K562 (cell line): Measurements from ENCODE around the gene FOSL2. TPM values are rescaled to one million over a fixed set of nuclear protein-coding genes. Genes with fewer than 3 reads are reported as not detected.
A peak's percentile ranks its signal among the peaks of the same experiment; 100 is the strongest.

Experiments used
- DIDO1 ChIP-seq: fragments of 450-650 bp; IDR thresholded peaks from 2 replicates; pipeline ENCODE4 v1.6.1; 2016; ENCODE audit warnings: low read depth, missing biosample characterization, missing genetic modification characterization
- ETV6 ChIP-seq, 3 experiments: fragments of 150-350 bp in 1 of 3; sonication (generic) in 1 of 3; formaldehyde crosslinking in 1 of 3; IDR thresholded peaks; 2 replicates each; pipeline versions ENCODE4 v1.6.1 to v1.8.0; 2014 to 2022; ENCODE audit warnings: borderline replicate concordance in 2 of 3, low read depth in 2 of 3, antibody characterized with exemption in 1 of 3, low read length in 1 of 3, mild to moderate bottlenecking in 1 of 3, missing genetic modification reagents in 1 of 3
- GATAD2A ChIP-seq: fragments of 450-650 bp; IDR thresholded peaks from 2 replicates; pipeline ENCODE4 v1.6.1; 2017
- GTF2E2 ChIP-seq: fragments of 200-800 bp; sonication (Bioruptor generic); IDR thresholded peaks from 2 replicates; pipeline ENCODE4 v1.6.1; 2016; ENCODE audit warnings: missing genetic modification characterization, missing compliant biosample characterization
- HLTF ChIP-seq: fragments of 450-650 bp; IDR thresholded peaks from 2 replicates; pipeline ENCODE4 v1.6.1; 2016
- MYC ChIP-seq, 2 experiments: fragments of 250-450 bp in 1 of 2; sonication (Bioruptor Pico) in 1 of 2; IDR thresholded peaks; 2 replicates each; pipeline versions ENCODE4 v1.5.1 to v1.6.1; 2012 to 2021; ENCODE audit warnings: low read depth in 2 of 2, borderline replicate concordance in 1 of 2, improper control_type of control experiment in 1 of 2, low read length in 1 of 2, mild to moderate bottlenecking in 1 of 2, moderate library complexity in 1 of 2
- POLR2H ChIP-seq: IDR thresholded peaks from 2 replicates; pipeline ENCODE4 v1.6.1; 2016; ENCODE audit warnings: missing genetic modification characterization, low read depth, mild to moderate bottlenecking, control low read depth, missing compliant biosample characterization, moderate library complexity
- SPI1 ChIP-seq: IDR thresholded peaks from 2 replicates; pipeline ENCODE4 v1.6.1; 2011; ENCODE audit warnings: low read depth, low read length, control low read depth, borderline replicate concordance
- SREBF1 ChIP-seq: fragments of 150-350 bp; IDR thresholded peaks from 2 replicates; pipeline ENCODE4 v1.6.1; 2014; ENCODE audit warnings: antibody characterized with exemption, low read depth, low read length, borderline replicate concordance
- TAF9B ChIP-seq: fragments of 450-650 bp; IDR thresholded peaks from 2 replicates; pipeline ENCODE4 v1.6.1; 2018; ENCODE audit warnings: mild to moderate bottlenecking; ENCODE audit not compliant: partially characterized antibody
- ZBTB17 ChIP-seq: fragments of 450-650 bp; formaldehyde crosslinking; IDR thresholded peaks from 2 replicates; pipeline ENCODE4 v1.4.0; 2020; ENCODE audit warnings: mild to moderate bottlenecking
- ZFX ChIP-seq: sonication (generic); formaldehyde crosslinking; IDR thresholded peaks from 2 replicates; pipeline ENCODE4 v1.8.0; 2022; ENCODE audit warnings: mild to moderate bottlenecking, missing genetic modification reagents, moderate library complexity
- polyA plus RNA-seq, 8 experiments: library from polyadenylated mRNA; depleted of rRNA in 4 of 8; stranded (reverse) in 5 of 8; unstranded in 3 of 8; fragments of >200 nt; fragmentation: Nextera tagmentation in 2 of 8; fragmentation: Illumina TruSeq in 1 of 8; extraction: Ambion mirVana in 2 of 8; extraction: Trizol in 1 of 8; gene quantifications; 2 replicates each; pipeline versions ENCODE4 v1.2.1 to v1.2.3, GENCODE V29; 2011 to 2014; ENCODE audit warnings: inconsistent platforms in 1 of 8, missing spikeins in 1 of 8
- total RNA-seq, 7 experiments: library from RNA; depleted of rRNA in 6 of 7; stranded (reverse); fragments of >200 nt in 6 of 7; fragmentation: Illumina TruSeq in 2 of 7; extraction: Trizol in 2 of 7; gene quantifications; 2 replicates each; pipeline versions ENCODE4 v1.2.1 to v1.2.3, GENCODE V29; 2011 to 2021; ENCODE audit warnings: low replicate concordance in 1 of 7
- TF ChIP-seq, protein P1 (sequence below), 2 experiments: fragments of 450-650 bp; formaldehyde crosslinking in 1 of 2; IDR thresholded peaks; 2 replicates each; pipeline versions ENCODE4 v1.4.0 to v1.6.1; 2014 to 2020; ENCODE audit warnings: mild to moderate bottlenecking in 2 of 2, borderline replicate concordance in 1 of 2, low read depth in 1 of 2
- TF ChIP-seq, protein P2 (sequence below): fragments of 450-650 bp; IDR thresholded peaks from 2 replicates; pipeline ENCODE4 v1.6.1; 2016
- TF ChIP-seq, protein P3 (sequence below): fragments of 450-650 bp; IDR thresholded peaks from 2 replicates; pipeline ENCODE4 v1.6.1; 2017; ENCODE audit warnings: antibody characterized with exemption

The FOSL2 gene
- total and polyA plus RNA-seq, 9 of the 15 experiments (the other 6 are each of a cell fraction or from before 2014, with no cell fraction given), result 0.04 to 2.9 (median 0.80) TPM

DNA sequence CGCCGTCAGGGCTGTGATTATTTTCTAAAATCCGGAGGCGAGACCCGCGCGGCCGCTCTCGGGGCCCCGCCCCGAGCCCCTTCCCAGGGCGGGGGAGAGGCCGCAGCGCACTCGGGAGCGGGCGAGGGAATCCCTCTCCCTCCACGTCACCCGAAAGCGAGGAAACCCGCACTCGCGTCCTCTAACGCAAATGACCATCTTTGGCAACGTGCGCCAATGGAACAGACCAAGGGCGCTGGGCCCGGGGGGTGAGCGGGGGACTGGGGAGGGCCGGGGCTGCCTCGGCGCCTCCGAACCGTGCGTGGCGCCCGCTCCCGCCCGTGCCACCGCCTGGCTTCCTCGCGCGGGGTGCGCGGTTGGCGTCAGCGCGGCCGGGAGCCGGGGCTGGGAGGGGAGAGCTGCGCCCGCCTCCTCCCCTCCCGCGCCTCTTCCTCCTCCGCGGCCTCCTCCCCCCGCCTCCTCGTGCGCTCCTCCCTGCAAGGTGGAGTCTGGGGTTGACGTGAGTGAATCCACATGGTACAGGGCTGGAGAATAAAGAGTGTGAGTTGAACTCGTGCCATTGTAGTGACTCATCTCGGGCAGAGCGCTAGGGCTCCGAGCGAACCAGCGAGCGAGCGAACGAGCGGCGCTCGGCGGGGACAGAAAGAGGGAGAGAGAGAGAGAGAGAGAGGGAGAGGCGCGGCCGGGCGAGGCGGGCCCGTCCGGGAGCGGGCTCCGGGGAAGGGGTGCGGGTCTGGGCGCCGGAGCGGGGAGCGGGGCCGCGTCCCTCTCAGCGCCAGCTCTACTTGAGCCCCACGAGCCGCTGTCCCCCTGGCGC lies at the start of gene FOSL2 (continued):
- TF ChIP-seq ZFX (peak; percentile 53), GTF2E2 (peak; percentile 91), SREBF1 (no peak), POLR2H (tag) (peak; percentile 58; the same call in 1 of the 2 replicates), MYC (IDR thresholded peaks at IDR 0.05; ENCODE audit: low read depth, low read length) (peak; percentile 92), MYC (CRISPR knock-in tag; IDR thresholded peaks at IDR 0.05; ENCODE audit: borderline replicate concordance, low read depth) (no peak), GATAD2A (no peak), SPI1 (0 out of 2 replicates have a peak, but pooled peaks have one; percentile 12), HLTF (peak; percentile 55; the same call in 1 of the 2 replicates), TAF9B (peak; percentile 49), ETV6 (IDR thresholded peaks at IDR 0.05; ENCODE audit: borderline replicate concordance in 1 of 2, low read depth in 2 of 2, low read length in 1 of 2) (no peak), ETV6 (CRISPR knock-in tag; IDR thresholded peaks at IDR 0.05; ENCODE audit: borderline replicate concordance) (no peak), DIDO1 (tag) (no peak), ZBTB17 (CRISPR knock-in tag) (peak; percentile 25; the same call in 1 of the 2 replicates)
- TF ChIP-seq, protein P1, sequence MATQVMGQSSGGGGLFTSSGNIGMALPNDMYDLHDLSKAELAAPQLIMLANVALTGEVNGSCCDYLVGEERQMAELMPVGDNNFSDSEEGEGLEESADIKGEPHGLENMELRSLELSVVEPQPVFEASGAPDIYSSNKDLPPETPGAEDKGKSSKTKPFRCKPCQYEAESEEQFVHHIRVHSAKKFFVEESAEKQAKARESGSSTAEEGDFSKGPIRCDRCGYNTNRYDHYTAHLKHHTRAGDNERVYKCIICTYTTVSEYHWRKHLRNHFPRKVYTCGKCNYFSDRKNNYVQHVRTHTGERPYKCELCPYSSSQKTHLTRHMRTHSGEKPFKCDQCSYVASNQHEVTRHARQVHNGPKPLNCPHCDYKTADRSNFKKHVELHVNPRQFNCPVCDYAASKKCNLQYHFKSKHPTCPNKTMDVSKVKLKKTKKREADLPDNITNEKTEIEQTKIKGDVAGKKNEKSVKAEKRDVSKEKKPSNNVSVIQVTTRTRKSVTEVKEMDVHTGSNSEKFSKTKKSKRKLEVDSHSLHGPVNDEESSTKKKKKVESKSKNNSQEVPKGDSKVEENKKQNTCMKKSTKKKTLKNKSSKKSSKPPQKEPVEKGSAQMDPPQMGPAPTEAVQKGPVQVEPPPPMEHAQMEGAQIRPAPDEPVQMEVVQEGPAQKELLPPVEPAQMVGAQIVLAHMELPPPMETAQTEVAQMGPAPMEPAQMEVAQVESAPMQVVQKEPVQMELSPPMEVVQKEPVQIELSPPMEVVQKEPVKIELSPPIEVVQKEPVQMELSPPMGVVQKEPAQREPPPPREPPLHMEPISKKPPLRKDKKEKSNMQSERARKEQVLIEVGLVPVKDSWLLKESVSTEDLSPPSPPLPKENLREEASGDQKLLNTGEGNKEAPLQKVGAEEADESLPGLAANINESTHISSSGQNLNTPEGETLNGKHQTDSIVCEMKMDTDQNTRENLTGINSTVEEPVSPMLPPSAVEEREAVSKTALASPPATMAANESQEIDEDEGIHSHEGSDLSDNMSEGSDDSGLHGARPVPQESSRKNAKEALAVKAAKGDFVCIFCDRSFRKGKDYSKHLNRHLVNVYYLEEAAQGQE (IDR thresholded peaks at IDR 0.05; ENCODE audit: borderline replicate concordance), result 0 out of 2 replicates have a peak, but pooled peaks have one; percentile 11
- TF ChIP-seq, protein P1 (CRISPR knock-in tag; IDR thresholded peaks at IDR 0.05; ENCODE audit: low read depth), result no peak
- TF ChIP-seq, protein P2, sequence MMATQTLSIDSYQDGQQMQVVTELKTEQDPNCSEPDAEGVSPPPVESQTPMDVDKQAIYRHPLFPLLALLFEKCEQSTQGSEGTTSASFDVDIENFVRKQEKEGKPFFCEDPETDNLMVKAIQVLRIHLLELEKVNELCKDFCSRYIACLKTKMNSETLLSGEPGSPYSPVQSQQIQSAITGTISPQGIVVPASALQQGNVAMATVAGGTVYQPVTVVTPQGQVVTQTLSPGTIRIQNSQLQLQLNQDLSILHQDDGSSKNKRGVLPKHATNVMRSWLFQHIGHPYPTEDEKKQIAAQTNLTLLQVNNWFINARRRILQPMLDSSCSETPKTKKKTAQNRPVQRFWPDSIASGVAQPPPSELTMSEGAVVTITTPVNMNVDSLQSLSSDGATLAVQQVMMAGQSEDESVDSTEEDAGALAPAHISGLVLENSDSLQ, result peak; percentile 33; the same call in 1 of the 2 replicates
- TF ChIP-seq, protein P3, sequence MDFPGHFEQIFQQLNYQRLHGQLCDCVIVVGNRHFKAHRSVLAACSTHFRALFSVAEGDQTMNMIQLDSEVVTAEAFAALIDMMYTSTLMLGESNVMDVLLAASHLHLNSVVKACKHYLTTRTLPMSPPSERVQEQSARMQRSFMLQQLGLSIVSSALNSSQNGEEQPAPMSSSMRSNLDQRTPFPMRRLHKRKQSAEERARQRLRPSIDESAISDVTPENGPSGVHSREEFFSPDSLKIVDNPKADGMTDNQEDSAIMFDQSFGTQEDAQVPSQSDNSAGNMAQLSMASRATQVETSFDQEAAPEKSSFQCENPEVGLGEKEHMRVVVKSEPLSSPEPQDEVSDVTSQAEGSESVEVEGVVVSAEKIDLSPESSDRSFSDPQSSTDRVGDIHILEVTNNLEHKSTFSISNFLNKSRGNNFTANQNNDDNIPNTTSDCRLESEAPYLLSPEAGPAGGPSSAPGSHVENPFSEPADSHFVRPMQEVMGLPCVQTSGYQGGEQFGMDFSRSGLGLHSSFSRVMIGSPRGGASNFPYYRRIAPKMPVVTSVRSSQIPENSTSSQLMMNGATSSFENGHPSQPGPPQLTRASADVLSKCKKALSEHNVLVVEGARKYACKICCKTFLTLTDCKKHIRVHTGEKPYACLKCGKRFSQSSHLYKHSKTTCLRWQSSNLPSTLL, result no peak
